Osteocyte (in vitro differentiated cells): ENCODE results near the gene ROR2. TPM values are rescaled to one million over a fixed set of nuclear protein-coding genes. Genes with fewer than 3 reads are reported as not detected.

Source experiments
- DNase-seq: peaks from one replicate; pipeline ENCODE4 v3.0.0; 2021; ENCODE audit warnings: mixed read lengths; ENCODE audit not compliant: unreplicated experiment; ENCODE audit errors: extremely low spot score
- H3K27ac Mint-ChIP-seq: one replicate; pipeline ENCODE4 v1.8.0; 2021; ENCODE audit warnings: mild to moderate bottlenecking, mixed read lengths; ENCODE audit not compliant: unreplicated experiment
- H3K27me3 Mint-ChIP-seq: one replicate; pipeline ENCODE4 v1.8.0; 2021; ENCODE audit warnings: mixed read lengths; ENCODE audit not compliant: unreplicated experiment
- H3K36me3 Mint-ChIP-seq: one replicate; pipeline ENCODE4 v1.8.0; 2021; ENCODE audit warnings: mixed read lengths; ENCODE audit not compliant: unreplicated experiment
- H3K4me1 Mint-ChIP-seq: one replicate; pipeline ENCODE4 v1.8.0; 2021; ENCODE audit warnings: mixed read lengths; ENCODE audit not compliant: unreplicated experiment
- H3K4me3 Mint-ChIP-seq: one replicate; pipeline ENCODE4 v1.8.0; 2021; ENCODE audit warnings: mild to moderate bottlenecking, moderate library complexity, mixed read lengths; ENCODE audit not compliant: unreplicated experiment
- H3K9me3 Mint-ChIP-seq: one replicate; pipeline ENCODE4 v1.8.0; 2021; ENCODE audit warnings: mixed read lengths; ENCODE audit not compliant: unreplicated experiment
- CTCF ChIP-seq: fragments of 200-600 bp; sonication (generic); IDR thresholded peaks from 2 replicates; pipeline ENCODE4 v1.5.0; 2021; ENCODE audit warnings: antibody characterized with exemption, mild to moderate bottlenecking, moderate library complexity
- total RNA-seq: library from RNA; stranded (reverse); gene quantifications from 2 replicates; pipeline ENCODE4 v1.2.1, GENCODE V29; 2021

Gene ROR2
- total RNA-seq, 1 donor from 2014 or later: 48.2 TPM

GRCh38 chr9:91773156-91773555, 176.9 kb downstream of the ROR2 start:
- Mint-ChIP-seq H3K36me3 (peaks cover 13% of the 10 kb centered on the region), H3K4me1 (peaks cover 63% of the 10 kb centered on the region), H3K27me3 (no peaks in the 10 kb centered on the region), H3K9me3 (no peaks in the 10 kb centered on the region), H3K4me3 (no peak overlapping the region), H3K27ac (no peak overlapping the region)
- no peak for TF ChIP-seq CTCF
- no peak for DNase-seq

DNA sequence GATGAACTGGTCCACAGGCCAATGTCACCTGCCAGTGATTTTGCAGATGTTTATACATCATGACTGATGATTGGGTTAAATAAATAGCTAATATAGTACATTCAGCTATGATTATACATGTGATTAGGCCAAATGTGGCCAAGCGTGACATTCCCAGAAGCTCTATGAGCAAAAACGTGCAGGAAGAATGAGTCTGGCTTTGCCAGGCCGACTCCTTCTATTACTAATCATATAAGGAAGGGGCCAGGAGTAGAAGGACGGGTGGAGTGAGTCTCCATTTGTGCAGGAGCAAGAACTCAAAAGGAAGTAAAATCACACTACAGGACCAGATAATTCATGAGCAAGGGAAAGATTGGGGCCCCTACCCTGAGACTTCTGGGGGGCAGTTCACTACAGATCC, 178.2 kb downstream of the ROR2 start:
- H3K27ac Mint-ChIP-seq: peak overlapping the region; percentile 74
- H3K4me3 Mint-ChIP-seq: no peak overlapping the region
- TF ChIP-seq CTCF: no peak
- no peaks in the 10 kb centered on the region for H3K27me3 Mint-ChIP-seq
- DNase-seq: no peak
- H3K4me1 Mint-ChIP-seq: peaks cover 53% of the 10 kb centered on the region
- H3K36me3 Mint-ChIP-seq: peaks cover 21% of the 10 kb centered on the region
- no peaks in the 10 kb centered on the region for H3K9me3 Mint-ChIP-seq

DNA sequence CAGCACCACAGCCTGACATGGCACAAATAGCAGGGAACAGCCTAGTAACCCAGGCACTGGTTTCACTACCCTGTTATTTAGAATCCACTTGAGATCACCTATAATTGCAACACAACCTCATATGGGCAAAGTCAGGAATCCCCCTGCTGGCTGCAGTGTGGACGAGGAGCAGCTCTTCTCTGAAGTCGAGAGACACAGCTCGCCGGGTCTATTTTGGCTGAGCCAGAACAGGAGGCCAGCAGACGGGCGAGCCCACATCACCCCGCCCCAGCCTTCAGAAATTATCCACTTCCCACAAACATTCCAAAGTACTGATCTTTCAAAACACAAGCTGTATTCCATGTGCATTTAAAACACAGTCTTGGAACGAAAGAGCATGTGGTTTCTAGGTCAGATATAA, 179.0 kb downstream of the ROR2 start:
- Mint-ChIP-seq H3K4me1 (peaks cover 46% of the 10 kb centered on the region), H3K9me3 (no peaks in the 10 kb centered on the region), H3K27me3 (no peaks in the 10 kb centered on the region), H3K4me3 (peak overlapping the region; percentile 38), H3K27ac (peak overlapping the region; percentile 74), H3K36me3 (peaks cover 21% of the 10 kb centered on the region)
- no peak for DNase-seq
- TF ChIP-seq CTCF: peak; percentile 61

GRCh38 chr9:91770229-91770628, 179.8 kb downstream of the ROR2 start:
- Mint-ChIP-seq H3K4me1 (peaks cover 39% of the 10 kb centered on the region), H3K27ac (peak overlapping the region; percentile 74), H3K4me3 (no peak overlapping the region), H3K27me3 (no peaks in the 10 kb centered on the region), H3K9me3 (peaks cover under 1% of the 10 kb centered on the region), H3K36me3 (peaks cover 23% of the 10 kb centered on the region)
- no peak for DNase-seq
- no peak for TF ChIP-seq CTCF

GRCh38 chr9:91768977-91769916, 180.8 kb downstream of the ROR2 start:
- no peak for TF ChIP-seq CTCF
- Mint-ChIP-seq H3K27ac (no peak overlapping the region), H3K4me3 (no peak overlapping the region), H3K9me3 (peaks cover 9% of the 10 kb centered on the region), H3K36me3 (peaks cover 28% of the 10 kb centered on the region), H3K4me1 (peaks cover 39% of the 10 kb centered on the region), H3K27me3 (no peaks in the 10 kb centered on the region)
- DNase-seq: no peak
